A204.1 (cell line): ENCODE data around the gene ADAMTS17.

Experiments
- FAIRE-seq: peaks from 2 replicates; lab custom pipeline; 2012; peaks lifted over from hg19 to GRCh38; lab: Jason Lieb, UNC

Gene ADAMTS17

DNA sequence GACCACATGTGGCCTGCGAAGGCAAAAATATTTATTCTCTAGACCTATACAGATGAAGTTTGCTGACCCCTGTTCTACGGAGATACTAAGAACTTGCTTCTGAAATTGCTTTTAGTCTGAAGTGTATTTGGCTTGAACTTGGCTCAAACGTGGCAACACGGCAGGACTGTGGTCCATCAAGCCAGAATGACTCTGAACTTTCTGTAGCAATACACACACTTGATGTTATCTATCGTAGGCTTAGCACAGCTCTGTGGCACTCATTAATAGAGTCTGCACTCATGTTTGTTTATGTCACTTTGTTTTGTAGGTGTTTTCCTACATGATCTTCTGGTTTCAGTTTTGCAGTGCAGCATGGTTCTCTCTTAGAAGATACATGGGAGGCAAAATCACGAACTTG, 298.1 kb downstream of the ADAMTS17 start:
- FAIRE-seq = no peak

DNA sequence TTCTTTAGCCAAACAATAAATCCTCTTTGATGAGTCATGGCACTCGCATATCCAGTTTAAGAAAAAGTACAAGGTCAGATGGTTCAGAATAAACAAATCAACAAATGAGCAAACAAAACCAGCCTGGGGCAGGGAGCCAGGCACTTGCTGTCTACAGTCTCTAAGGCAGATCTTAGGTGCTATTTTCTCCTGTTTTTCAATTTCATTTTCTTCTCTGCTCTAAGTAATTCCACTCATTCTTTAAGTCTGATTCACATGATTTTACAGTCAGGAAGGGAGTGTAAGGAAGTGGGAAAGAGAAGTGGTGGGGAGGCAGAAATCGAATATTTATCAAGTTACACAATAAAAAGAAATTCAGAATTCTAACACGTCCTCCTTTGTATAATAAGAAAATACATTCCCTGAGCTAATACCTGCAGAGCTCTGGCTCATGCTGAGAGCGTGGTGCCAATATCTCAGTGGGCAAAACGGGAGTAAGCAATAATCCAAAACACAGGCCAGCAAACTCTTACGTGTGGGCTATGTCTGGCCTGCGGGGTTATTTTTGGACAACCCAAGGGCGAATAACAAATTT, 298.6 kb downstream of the ADAMTS17 start:
- FAIRE-seq = no peak

DNA sequence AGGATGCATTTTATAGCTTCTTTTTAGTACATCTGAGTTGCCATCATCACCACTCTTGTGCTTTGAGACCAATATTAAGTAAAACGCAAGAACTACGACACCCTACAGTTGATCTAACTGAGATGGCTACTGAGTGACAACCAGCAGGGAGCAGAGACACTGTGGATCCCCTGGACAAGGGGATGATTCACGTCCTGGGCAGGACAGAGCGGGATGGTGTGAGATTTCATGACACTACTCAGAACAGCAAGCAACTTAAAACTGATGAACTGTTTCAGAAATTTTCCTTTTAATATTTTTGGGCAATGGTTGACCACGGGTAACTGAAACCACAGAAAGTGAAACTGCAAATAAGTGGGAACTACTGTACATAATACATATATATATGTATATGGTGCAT, 299.2 kb downstream of the ADAMTS17 start:
- no peak for FAIRE-seq

DNA sequence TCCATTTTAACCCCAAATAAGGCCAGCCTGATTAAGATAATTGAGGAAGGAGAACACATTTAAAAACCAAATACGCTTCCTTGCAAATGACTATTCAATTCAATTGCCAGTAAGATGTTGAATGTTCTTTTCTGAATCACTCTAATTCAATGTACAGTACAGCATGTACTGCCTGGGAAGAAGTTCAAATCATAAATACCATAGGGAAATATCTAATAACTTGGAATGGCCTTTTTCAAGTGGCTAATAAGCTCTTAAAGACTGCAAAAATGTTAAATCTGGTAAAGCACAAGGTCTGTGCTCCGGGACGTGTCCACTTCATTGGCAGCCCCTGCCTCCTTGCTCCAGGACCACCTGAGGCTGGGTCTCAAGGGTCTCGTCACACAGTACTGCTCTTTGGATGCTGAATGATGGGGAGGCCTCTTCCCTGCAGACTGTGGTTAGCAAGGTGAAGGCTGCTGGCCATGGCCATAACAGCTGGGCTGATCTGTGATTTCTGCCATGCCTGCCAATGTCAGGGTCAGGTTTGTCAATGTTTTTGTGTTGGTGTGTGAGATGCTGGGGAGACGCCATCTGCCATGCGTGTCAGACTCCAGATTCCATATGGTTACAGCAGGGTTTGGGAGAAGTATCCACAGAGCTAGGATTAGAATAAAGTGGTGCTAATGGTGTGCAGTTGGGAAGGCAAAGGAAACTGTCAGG, 300.5 kb downstream of the ADAMTS17 start:
- no peak for FAIRE-seq

DNA sequence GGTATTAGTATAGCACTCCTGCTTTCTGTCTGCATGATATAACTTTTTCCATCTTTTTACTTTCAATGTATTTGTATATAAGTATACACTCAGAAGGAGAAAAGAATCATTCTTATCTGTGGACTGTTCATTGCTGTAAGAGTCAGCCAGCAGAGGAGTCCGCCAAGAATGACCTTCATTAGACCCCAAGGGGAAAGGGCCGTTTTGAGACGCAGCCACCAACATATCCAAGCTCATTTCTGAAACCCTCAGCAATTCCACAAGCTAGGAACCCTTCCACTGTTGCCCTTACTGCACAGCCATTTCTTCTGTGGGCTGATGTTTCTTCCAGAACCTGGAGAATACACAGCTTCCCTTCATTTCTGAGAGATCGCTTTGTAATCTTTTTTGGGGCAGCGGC, 301.8 kb downstream of the ADAMTS17 start:
- no peak for FAIRE-seq

DNA sequence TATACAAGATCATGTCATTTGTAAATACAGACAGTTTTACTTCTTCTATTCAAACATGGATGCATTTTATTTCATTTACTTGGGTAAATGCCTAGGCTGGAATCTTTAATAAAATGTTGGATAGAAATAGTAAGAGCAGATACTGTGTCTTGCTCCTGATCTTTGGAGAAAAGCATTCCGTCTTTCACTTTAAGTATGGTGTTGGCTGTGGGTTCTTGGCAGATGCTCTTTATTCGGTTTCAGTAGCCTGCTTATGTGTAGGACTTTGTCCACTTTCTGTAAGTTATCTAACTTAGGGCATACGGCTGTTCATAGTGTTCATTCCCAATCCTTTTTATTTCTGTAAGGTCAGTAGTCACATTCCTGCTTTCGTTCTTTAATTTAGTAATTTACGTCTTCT, 303.0 kb downstream of the ADAMTS17 start:
- no peak for FAIRE-seq

DNA sequence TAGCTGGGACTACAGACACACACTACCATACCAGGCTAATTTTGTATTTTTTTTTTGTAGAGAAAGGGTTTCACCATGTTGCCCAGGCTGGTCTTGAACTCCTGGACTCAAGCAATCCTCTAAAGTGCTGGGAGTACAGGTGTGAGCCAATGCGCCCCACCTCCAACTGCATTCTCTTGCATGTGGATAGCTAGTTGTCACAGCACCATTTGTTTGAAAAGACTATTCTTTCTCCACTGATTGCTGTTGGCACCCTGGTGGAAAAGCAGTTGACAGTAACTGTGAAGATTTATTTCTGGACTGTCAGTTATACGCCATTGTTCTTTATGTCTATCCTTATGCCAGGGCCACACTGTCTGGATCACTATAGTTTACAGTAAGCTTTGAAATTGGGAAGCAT, 303.9 kb downstream of the ADAMTS17 start:
- FAIRE-seq = no peak

DNA sequence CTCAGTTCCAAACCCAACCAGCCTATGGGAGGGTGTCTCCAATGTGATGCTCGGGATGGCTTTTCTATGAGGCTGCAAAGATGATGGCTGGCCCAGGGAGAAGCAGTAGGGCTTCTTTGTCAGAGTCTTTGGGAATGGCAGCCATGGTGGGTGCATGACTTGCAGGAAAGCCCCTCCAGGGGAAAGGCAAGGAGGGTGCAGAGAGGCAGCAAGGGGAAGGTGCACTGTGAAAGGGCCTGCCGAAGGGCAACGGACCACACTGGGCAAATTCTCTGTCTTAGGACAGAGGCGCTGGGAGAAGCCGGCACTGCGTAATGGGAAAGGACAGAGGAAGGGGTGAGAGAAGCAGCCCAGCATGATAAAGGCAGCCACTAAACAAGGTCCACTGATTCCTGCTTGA, 305.8 kb downstream of the ADAMTS17 start:
- no peak for FAIRE-seq

DNA sequence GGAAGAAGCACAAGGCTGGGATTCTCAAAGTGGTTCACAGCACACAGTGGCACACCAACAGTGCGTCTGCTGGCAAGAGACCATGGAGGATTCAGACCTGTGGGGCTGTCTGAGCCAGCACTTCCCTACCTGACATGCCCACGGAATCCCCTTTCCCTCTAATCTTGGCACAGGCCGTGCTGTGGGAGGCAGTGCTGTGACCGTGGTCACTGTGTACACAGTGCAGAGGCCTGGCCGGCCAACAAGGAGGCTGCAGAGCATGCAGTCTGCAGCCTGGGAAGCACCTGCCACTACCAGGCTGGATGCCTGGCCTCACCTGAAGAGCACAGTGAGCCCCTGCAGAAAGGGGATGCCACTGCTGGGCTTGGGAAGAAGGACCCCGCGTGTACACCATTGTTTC, 307.6 kb downstream of the ADAMTS17 start:
- no peak for FAIRE-seq

DNA sequence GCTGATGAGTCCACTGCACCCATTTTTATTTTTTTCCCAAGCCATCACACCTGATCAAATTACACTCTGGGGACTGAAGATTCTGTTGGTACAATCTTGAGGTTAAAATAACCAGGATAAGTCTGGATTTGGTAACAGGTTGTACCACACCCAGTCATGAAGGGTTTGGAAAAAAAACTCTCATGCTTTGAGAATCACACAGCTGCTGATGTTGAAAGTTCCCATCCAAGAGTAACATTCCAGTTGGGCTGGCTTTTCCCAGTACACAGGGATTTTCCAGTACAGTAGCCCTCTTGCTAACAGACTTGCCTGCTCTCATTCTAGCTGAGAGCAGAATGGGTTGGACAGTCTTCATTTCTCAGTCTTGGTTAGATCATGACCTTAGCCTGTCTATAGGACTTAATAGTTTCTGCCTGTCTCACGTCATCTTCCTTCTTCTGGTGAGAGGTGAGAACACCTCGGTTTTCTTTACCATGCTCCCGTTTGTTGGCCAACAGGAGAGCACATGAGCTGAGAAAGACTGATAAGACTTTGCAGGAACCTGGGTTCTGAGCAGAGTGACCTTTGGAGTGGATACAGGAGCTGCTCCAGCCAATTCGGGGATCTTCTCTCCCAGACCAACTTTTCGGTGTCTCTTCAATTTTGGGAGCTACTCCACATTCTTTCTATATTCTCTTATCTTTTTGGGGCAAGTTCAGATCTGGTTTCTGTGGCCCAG, 308.5 kb downstream of the ADAMTS17 start:
- no peak for FAIRE-seq

DNA sequence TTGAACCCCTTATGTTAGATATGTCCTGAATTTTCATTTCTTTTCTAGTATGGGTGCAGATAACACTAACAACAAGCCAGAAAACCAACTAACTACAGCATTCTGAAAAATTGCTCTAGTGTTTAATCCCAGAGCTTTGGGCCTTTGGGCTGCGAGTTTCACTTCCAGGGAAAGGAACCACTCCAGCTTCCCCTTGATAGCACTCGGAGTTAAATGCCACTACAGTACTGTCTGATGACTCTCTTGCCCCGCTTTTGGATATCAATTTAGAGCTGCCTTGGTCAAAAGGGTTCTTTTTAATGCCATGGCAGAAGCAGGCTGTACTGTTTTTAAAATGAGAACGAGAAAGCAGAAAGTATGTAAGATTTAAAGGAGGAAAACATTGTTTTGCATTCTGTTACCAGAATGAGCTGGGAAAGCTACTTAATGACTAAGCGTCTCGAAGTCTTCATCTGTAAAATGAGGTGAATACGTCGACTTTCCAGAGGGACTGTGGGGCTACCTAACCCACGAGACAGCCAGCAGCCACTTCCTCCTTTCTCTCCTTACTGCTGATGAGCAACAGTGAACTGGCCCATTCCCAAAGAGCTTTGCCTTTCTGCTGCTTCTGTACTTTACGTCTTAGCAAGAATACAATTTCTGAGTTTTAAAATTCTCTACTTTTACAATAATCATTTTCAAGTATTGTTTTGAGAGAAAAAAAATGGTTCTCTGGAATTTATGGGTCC, 309.3 kb downstream of the ADAMTS17 start:
- FAIRE-seq = no peak

DNA sequence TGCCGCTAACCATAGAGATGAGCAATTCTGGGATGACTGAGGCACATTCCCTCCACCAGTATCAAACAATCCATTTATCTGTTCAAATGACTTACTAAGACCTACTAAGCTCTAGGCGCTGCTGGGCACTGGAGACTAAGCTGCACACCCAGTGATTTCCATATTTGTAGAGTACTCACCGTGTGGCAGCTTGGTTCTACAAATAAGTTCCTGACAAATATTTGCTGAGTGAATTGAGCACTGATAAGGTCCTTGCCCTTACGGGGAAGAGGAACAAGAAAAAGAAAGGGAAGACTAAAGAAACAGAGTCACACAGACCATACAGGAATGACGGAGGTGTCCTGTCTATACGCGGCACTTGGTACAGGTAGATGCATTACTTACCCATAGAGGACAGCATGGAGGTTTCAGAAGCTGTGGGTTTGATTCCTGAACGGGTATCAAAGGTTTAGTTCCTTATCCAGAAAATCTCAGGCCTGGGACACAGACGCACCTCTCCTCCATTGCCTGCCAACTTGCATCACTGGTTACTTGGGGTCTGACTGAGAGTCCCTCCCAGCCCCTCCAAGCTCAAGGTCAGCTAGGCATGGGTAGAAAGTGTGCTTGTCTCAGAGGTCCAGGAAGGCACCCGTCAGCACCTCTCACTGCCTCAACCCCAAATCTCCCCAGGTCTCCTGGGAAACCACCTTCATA, 310.0 kb downstream of the ADAMTS17 start:
- no peak for FAIRE-seq

DNA sequence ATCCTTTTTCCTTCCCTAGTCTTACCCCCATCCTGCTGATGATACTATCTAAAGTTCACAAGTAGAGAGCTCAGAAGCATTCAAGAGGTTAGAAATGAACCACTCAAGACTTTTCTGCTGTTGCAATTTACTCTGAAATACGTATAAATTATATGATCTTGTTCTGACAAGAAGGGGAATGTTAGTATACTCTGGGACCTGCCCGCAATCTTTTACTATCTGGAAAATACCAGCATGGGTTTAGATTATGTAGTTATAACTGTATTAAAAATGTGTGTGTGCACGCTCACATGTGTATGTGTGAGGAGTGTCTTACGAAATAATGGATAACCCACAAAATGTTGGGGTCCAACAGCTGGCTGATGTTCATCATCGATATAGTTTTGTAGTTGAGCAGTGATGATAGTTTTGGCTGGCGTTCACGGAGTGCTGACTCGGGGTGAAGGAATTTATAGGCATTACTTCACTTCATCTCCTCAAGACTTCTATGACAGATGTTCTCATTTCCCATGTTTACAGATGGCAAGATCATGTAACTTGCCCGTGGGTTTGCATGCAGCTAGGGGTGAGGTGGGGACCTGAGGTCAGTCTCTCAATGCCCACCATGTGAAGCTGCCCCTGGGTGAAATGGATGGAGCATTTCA, 311.1 kb downstream of the ADAMTS17 start:
- no peak for FAIRE-seq

DNA sequence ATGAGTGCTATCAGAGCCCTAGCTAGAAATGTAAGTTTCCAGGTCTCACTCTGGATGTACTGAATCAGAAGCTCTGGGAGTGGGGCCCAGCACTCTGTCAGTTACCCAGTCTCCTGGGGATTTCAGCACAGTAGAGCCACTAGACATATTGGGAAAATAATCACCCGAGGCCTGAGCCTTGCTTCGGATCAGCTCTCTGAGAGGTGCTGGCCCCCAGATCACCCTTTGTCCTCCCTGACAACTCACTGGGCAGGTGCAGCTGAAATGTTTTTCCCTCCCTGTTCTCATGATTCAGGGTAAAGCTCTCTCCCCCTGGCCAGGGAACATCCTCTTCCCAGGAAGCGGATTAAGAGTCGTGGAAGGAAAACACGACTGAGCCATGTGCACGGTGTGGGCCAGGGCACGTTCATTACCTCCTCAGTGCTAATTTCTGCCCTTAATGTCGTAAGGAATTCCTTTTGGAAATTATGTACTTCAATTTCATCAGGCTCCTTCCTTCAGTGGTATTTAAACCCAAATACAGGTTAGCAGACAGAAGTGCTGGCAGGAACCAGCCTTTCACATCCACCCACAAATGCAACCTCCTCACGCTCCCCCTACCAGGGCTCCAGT, 311.8 kb downstream of the ADAMTS17 start:
- no peak for FAIRE-seq

DNA sequence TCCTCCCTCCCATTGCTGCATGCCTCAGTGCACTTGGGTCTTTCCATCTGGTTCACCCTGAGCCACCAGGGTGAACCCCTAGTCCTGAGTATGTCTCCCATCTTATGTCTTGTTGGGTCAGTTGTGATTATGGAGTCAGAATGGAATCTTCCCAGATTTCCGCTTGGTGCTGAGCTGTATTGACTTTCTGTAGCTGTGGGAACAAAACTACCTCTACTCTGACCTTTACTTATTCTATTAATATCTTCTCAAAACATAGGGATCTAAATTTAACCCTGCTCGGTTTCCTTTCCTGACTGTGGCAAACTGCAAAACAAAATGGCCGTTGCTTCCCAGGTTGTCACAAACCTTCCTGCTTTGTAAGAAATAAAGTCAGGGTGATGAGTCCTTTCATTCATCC, 312.7 kb downstream of the ADAMTS17 start:
- FAIRE-seq = no peak

DNA sequence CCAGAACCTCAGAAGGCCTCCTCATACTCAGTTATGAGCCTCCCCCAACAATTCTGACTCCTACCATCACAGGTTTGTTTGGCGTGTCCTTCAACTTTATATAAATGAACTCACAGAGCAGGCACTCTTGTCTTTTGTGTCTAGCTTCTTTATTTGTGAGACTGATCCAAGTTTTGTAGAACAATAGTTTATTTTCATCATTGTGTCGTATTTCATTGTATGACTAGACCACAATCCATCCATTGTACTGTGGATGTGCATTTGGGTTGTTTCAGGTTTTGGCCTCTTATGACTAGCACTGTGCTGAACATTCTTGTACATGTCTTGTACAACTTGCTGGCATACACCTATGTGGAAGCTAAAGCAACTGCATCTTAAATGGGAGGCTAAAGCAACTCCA, 315.7 kb downstream of the ADAMTS17 start:
- FAIRE-seq = no peak

DNA sequence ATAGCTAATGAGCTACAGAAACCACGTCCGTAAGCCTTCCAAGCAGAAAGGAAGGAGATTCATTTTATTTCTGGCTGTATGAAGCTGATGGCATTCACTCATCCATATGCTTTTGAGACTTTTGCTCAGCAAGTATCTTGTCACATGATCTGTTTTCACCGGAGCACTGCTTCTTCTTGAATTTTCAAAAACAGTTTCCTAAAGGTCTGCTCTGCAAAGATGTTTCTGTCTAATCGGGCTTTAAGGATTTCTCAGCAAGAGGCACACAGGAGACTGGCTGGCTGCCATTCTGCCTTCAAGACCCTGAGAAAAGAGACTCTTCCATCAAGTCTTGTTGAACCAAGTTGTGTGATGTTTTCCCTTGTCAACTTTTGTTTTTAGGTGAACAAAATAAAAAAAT, 319.0 kb downstream of the ADAMTS17 start:
- FAIRE-seq = no peak

DNA sequence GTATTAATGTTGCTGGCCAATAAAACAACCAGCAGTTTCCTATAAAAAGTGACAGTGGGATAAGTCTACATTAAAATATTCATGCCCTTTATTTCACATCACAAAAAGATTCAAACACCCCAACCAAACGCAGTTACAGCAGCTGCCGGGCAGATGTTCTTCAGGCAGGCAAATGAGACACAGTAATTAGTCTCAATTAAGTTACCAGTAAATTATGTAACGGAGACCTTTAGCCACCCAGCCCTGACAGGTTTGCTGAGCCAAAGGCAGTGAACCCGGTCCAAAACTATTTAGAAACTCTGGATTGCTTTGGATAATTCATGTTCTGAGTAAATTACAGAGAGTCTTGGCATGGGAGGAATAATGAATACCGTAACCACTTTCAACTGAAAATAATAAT, 319.4 kb downstream of the ADAMTS17 start:
- FAIRE-seq = no peak

DNA sequence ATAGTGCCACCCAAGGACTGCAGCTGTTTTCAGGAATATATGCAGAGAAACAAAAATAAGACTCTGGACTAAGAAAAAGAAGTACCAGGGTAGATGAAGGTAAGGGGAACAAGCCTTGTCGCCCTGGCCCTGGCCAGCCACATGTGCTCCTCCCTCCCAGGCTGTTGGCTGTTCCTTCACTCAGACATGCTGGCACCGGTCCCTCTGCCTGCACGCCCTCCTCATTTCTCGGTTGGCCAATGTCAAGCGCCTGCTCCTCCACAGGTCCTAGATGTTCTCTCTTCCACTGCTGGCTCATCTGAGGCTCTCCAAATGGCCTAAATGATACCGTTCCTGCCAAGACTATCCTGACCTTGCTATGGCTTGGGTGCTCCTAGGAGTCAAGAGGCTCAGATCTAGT, 320.1 kb downstream of the ADAMTS17 start:
- FAIRE-seq = no peak

DNA sequence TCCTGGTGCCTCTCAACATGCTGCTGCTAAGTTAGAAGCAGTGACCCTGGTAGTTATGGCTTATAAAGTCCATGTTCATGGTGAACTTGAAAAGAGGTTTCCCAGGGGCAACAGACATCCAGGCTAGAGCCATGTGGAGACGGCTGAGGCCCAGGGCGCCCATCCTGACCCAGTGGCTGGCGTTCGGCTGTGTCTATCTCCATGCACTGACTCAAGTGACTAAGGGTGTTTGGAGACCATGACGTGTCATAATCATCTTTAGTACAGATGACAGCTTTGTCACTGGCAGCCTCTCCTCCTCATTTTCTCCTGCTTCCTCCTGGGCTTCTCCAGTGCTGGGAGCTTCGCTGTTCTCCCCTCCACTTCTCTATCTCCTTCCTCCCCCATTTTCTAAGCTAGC, 321.2 kb downstream of the ADAMTS17 start:
- FAIRE-seq = no peak

DNA sequence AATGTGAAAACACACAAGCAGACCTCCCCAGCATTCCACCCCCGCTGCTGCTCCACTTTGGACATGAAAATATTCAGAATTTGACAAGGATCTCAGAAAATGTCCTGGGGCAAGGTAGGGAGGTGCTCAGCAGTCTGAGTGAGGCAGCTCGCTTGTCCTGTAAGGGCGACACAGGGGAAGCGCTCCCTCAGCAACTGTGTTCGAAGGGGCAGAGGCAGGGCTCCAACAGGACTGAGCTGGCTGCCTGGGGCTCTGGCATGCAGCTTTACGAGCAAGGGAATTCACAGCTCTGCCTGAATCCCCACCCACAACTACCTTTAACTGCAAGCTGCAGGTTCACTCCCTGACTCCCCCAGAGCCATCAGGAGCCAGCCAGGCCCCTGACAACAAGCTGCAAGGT, 321.6 kb downstream of the ADAMTS17 start:
- FAIRE-seq = no peak

DNA sequence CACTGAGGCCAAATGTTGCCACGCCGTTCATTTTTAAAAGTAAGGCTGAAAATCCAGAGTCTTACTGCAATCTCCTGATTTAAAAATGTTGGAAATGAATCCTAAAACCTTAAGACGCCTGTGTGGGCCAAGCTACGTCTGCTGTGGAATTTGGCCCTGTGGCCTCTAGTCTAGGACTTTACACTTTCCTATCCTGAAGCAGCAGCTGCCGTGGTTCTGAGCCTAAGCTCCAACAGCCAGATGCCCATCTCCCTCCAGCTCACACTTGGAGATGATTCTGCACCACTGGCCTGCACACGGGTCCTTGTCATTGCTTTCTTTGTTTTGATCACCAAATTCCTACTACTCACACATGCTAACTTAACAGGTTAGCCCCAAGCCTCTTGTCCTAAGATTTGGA, 322.2 kb downstream of the ADAMTS17 start:
- FAIRE-seq = no peak
